ENCODE data around the gene GNPTAB. TPM values are rescaled to one million over a fixed set of nuclear protein-coding genes. Genes with fewer than 3 reads are reported as not detected.
"Not testable (repeated sequence)": the region's sequence is repeated elsewhere in the genome, so short reads cannot be mapped to it uniquely, and the experiment has no call there.

Gene GNPTAB
- polyA plus RNA-seq, 2 of the 4 experiments (the other 2 are of a cell fraction), result 20.3 to 29.3 TPM

DNA sequence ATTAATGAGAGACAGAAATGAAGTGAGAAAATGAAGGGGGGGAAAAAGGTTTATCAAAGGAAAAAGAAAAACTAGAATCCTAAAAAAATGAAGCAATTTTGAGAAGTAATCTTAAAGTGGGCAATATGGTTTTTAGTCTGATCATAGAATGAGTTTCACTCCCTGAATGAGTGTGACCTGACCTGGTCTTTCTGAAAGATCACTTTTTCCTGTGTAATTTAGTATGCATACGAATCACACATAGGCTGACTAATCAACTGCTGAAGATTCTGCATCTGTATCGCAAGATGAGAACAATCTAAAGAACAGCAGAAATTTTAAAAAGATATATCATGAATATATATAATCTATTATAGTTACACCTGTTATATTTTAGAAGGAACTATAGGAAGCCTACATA, 11.3 kb downstream of the GNPTAB start:
- Histone ChIP-seq H3K27ac (no peak overlapping the region), H3K4me2 (no peak overlapping the region), H3K9me3 (no peaks in the 10 kb centered on the region; the same call in 2 of the 3 replicates), H3K4me1 (peaks cover 8% of the 10 kb centered on the region; the same call in 1 of the 3 replicates), H3K4me3 (no peak overlapping the region)
- ATAC-seq (no peak), DNase-seq (ENCODE audit: low read depth in 1 of 2, low spot score in 1 of 2) (no peak), FAIRE-seq (no peak)
- ChIA-PET POLR2A (no interaction called here), CTCF (interaction anchor here (0.6 to 6.3 kb wide), 2 partner anchors 11 to 46 kb away, joined by 3 to 40 read pairs; partner anchors contain the start of gene GNPTAB)
- TF ChIP-seq FOSB (CRISPR knock-in tag; IDR thresholded peaks at IDR 0.05) (no peak), ZFP36 (IDR thresholded peaks at IDR 0.05; ENCODE audit: borderline replicate concordance, partially characterized antibody) (no peak), TFCP2L1 (CRISPR knock-in tag; IDR thresholded peaks at IDR 0.05) (no peak), NFE2L2 (conservative IDR thresholded peaks at IDR 0.05; ENCODE audit: low read length) (no peak), CBX8 (IDR thresholded peaks at IDR 0.05) (no peak), HOXB5 (CRISPR knock-in tag; IDR thresholded peaks at IDR 0.05) (no peak)
- TF ChIP-seq, protein P1, sequence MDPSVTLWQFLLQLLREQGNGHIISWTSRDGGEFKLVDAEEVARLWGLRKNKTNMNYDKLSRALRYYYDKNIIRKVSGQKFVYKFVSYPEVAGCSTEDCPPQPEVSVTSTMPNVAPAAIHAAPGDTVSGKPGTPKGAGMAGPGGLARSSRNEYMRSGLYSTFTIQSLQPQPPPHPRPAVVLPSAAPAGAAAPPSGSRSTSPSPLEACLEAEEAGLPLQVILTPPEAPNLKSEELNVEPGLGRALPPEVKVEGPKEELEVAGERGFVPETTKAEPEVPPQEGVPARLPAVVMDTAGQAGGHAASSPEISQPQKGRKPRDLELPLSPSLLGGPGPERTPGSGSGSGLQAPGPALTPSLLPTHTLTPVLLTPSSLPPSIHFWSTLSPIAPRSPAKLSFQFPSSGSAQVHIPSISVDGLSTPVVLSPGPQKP (IDR thresholded peaks at IDR 0.05; ENCODE audit: low read depth, low read length), result no peak
- TF ChIP-seq, protein P2, sequence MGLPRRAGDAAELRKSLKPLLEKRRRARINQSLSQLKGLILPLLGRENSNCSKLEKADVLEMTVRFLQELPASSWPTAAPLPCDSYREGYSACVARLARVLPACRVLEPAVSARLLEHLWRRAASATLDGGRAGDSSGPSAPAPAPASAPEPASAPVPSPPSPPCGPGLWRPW (IDR thresholded peaks at IDR 0.05), result no peak
- 89% methylated on average over 2 of the region's 2 CpGs for WGBS (ENCODE audit: missing lambda C conversion rate)

DNA sequence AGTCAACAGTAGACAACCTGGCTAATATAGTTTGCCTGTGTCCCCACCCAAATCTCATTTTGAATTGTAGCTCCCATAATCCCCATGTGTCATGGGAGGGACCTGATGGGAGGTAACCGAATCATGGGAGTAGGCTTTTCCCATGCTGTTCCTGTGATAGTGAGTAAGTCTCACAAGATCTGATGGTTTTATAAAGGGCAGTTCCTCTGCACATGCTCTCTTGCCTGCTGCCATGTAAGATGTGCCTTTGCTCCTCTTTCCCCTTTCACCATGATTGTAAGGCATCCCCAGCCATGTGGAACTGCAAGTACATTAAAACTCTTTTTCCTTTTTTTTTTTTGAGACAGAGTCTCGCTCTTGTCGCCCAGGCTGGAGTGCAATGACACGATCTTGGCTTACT, 12.1 kb downstream of the GNPTAB start:
- WGBS (ENCODE audit: missing lambda C conversion rate), result 91% methylated on average over 4 of the region's 4 CpGs
- POLR2A ChIA-PET; H3K4me3 ChIP-seq; H3K4me1 ChIP-seq; FAIRE-seq; ATAC-seq; DNase-seq (ENCODE audit: low read depth in 1 of 2, low spot score in 1 of 2); H3K4me2 ChIP-seq; H3K27ac ChIP-seq; H3K9me3 ChIP-seq: not testable (repeated sequence)
- CTCF ChIA-PET, result interaction anchor here (6.3 kb wide), 1 partner anchor 12 kb away, joined by 40 read pairs; the partner anchor contains the start of gene GNPTAB

DNA sequence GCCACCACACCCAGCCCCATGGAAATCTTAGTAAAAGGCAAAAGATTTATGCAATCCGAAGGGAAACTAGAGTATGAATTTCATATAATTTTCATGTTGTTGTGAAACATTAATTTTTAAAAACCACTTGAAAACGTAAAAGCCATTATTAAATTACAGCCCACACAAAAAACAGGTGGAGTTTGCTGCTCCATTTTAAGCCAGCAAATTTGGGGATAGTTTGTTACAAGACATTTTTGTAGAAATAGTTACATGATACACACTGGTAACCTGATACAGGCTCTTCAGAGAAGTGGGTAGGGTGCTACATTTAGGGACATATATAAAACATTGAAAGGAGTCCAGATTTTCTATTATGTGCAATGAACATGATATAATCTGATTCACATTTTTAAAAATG, 17.6 kb downstream of the GNPTAB start:
- CTCF ChIA-PET, result interaction anchor here (1.1 to 1.6 kb wide), 2 partner anchors 11 to 39 kb away, joined by 3 to 4 read pairs; no protein-coding TSS in a partner anchor
- no peak for FAIRE-seq

DNA sequence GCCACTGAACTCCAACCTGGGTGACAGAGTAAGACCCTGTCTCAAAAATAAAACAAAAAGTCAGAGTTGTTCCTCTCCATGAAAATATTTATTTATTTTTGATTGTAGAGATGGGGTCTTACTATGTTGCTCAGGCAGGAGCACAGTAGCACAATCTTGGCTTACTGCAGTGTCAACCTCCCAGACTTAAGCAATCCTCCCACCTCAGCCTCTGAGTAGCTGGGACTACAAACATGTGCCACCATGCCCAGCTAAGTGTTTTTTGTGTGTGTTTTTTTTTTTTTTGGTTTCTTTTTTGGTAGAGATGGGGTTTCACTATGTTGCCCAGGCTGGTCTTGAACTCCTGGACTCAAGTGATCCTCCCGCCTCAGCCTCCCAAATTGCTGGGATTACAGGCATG, 18.0 kb downstream of the GNPTAB start:
- H3K4me3 ChIP-seq; H3K4me1 ChIP-seq; H3K4me2 ChIP-seq; ATAC-seq; H3K9me3 ChIP-seq; POLR2A ChIA-PET; DNase-seq (ENCODE audit: low read depth in 1 of 2, low spot score in 1 of 2); FAIRE-seq; H3K27ac ChIP-seq: not testable (repeated sequence)
- CTCF ChIA-PET, result interaction anchor here (1.6 kb wide), 1 partner anchor 11 kb away, joined by 4 read pairs; no protein-coding TSS in a partner anchor
- WGBS (ENCODE audit: missing lambda C conversion rate), result 88% methylated on average over 1 of the region's 1 CpG

More for the DNA sequence above, 17.6 kb downstream of the GNPTAB start:
- Histone ChIP-seq H3K27ac (no peak overlapping the region), H3K9me3 (no peaks in the 10 kb centered on the region), H3K4me3 (no peak overlapping the region), H3K4me1 (no peaks in the 10 kb centered on the region), H3K4me2 (no peak overlapping the region)
- no peak for DNase-seq (ENCODE audit: low read depth in 1 of 2, low spot score in 1 of 2)
- TF ChIP-seq, protein P3, sequence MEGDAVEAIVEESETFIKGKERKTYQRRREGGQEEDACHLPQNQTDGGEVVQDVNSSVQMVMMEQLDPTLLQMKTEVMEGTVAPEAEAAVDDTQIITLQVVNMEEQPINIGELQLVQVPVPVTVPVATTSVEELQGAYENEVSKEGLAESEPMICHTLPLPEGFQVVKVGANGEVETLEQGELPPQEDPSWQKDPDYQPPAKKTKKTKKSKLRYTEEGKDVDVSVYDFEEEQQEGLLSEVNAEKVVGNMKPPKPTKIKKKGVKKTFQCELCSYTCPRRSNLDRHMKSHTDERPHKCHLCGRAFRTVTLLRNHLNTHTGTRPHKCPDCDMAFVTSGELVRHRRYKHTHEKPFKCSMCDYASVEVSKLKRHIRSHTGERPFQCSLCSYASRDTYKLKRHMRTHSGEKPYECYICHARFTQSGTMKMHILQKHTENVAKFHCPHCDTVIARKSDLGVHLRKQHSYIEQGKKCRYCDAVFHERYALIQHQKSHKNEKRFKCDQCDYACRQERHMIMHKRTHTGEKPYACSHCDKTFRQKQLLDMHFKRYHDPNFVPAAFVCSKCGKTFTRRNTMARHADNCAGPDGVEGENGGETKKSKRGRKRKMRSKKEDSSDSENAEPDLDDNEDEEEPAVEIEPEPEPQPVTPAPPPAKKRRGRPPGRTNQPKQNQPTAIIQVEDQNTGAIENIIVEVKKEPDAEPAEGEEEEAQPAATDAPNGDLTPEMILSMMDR (IDR thresholded peaks at IDR 0.05), result no peak
- no peak for TF ChIP-seq CBX8 (IDR thresholded peaks at IDR 0.05)
- no peak for TF ChIP-seq CEBPB (IDR thresholded peaks at IDR 0.05)
- TF ChIP-seq POLR2AphosphoS2 (conservative IDR thresholded peaks at IDR 0.05; ENCODE audit: low read length), result no peak
- TF ChIP-seq, protein P4, sequence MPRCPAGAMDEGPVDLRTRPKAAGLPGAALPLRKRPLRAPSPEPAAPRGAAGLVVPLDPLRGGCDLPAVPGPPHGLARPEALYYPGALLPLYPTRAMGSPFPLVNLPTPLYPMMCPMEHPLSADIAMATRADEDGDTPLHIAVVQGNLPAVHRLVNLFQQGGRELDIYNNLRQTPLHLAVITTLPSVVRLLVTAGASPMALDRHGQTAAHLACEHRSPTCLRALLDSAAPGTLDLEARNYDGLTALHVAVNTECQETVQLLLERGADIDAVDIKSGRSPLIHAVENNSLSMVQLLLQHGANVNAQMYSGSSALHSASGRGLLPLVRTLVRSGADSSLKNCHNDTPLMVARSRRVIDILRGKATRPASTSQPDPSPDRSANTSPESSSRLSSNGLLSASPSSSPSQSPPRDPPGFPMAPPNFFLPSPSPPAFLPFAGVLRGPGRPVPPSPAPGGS (IDR thresholded peaks at IDR 0.05), result no peak
- TF ChIP-seq NR3C1 (IDR thresholded peaks at IDR 0.05), result no peak
- TF ChIP-seq, protein P5, sequence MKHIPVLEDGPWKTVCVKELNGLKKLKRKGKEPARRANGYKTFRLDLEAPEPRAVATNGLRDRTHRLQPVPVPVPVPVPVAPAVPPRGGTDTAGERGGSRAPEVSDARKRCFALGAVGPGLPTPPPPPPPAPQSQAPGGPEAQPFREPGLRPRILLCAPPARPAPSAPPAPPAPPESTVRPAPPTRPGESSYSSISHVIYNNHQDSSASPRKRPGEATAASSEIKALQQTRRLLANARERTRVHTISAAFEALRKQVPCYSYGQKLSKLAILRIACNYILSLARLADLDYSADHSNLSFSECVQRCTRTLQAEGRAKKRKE (CRISPR knock-in tag; IDR thresholded peaks at IDR 0.05; ENCODE audit: low read depth), result no peak
- 89% methylated on average over 2 of the region's 2 CpGs for WGBS (ENCODE audit: missing lambda C conversion rate)
- POLR2A ChIA-PET, result no interaction called here
- ATAC-seq, result no peak

DNA sequence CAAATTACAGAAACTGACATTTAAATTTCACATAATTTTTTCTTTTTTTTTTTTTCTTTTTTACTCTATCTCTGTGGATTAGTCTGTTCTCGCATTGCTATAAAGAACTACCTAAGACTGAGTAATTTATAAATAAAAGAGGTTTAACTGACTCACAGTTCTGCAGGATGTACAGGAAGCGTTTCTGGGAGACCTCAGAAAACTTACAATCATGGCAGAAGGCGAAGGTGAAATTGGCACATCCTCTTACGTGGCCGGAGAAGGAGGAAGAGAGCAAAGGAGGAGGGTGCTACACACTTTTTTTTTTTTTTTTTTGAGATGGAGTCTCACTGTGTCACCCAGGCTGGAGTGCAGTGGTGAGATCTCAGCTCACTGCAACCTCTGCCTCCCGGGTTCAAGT, 19.4 kb downstream of the GNPTAB start:
- H3K27ac ChIP-seq; ATAC-seq; DNase-seq (ENCODE audit: low read depth in 1 of 2, low spot score in 1 of 2); H3K4me1 ChIP-seq; H3K9me3 ChIP-seq; POLR2A ChIA-PET; H3K4me3 ChIP-seq; FAIRE-seq; H3K4me2 ChIP-seq: not testable (repeated sequence)
- 96% methylated on average over 6 of the region's 6 CpGs for WGBS (ENCODE audit: missing lambda C conversion rate)
- CTCF ChIA-PET, result interaction anchor here (0.6 kb wide), 1 partner anchor 51 kb away, joined by 4 read pairs; no protein-coding TSS in a partner anchor

All from A549 (cell line).